Heart right ventricle (tissue), 16 donors: ENCODE measurements around the gene SLC6A12. TPM values are rescaled to one million over a fixed set of nuclear protein-coding genes. Genes with fewer than 3 reads are reported as not detected.

ENCODE experiments used
- ATAC-seq, 8 donors: fragments of 200-7000 bp; cut with Tn5 transposase; one replicate each; pipeline ENCODE4 v1.9.1; 2020; ENCODE audit warnings: mild to moderate bottlenecking in 8 of 8, moderate library complexity in 8 of 8, moderate number of reproducible peaks in 1 of 8
- DNase-seq, 2 donors: peaks; one replicate each; pipeline ENCODE4 v3.0.0-alpha.2; 2020
- H3K27ac ChIP-seq, 10 donors: fragments of 200-600 bp; sonication (generic) in 2 of 10; one replicate each; pipeline versions ENCODE4 v1.5.0 to v1.8.0; 2020 to 2022; ENCODE audit warnings: mild to moderate bottlenecking in 3 of 10
- H3K27me3 ChIP-seq, 7 donors: fragments of 200-600 bp; one replicate each; pipeline ENCODE4 v1.8.0; 2021 to 2022; ENCODE audit warnings: mild to moderate bottlenecking in 2 of 7
- H3K36me3 ChIP-seq, 9 donors: fragments of 200-600 bp; sonication (generic) in 1 of 9; one replicate each; pipeline versions ENCODE4 v1.5.0 to v1.8.0; 2020 to 2022; ENCODE audit warnings: mild to moderate bottlenecking in 2 of 9
- H3K4me1 ChIP-seq, 9 donors: fragments of 200-600 bp; sonication (generic) in 1 of 9; one replicate each; pipeline versions ENCODE4 v1.5.0 to v1.8.0; 2020 to 2022; ENCODE audit warnings: mild to moderate bottlenecking in 4 of 9
- H3K4me3 ChIP-seq, 10 donors: fragments of 200-600 bp; sonication (generic) in 2 of 10; one replicate each; pipeline versions ENCODE4 v1.5.0 to v1.8.0; 2020 to 2022; ENCODE audit warnings: mild to moderate bottlenecking in 7 of 10, moderate library complexity in 2 of 10
- H3K9me3 ChIP-seq, 11 donors: fragments of 200-600 bp in 10 of 11; sonication (generic) in 2 of 11; one replicate each; pipeline versions ENCODE4 v1.5.0 to v1.8.0; 2013 to 2022; ENCODE audit warnings: mild to moderate bottlenecking in 2 of 11, control low read depth in 1 of 11, moderate library complexity in 1 of 11
- WGBS, 2 donors: extraction: QIAGEN DNeasy Blood & Tissue Kit; methylation state at CpG; one replicate each; pipeline ENCODE4 v1.1.7; 2013; ENCODE audit warnings: inconsistent platforms in 1 of 2; 5-methylcytosine and 5-hydroxymethylcytosine counted together
- intact Hi-C, 10 donors: fragments of 100-400 bp; cut with DNase I; formaldehyde crosslinking; loops; one replicate each; pipeline versions ENCODE4 v1.11.1 to v1.14.2; 2022
- polyA plus RNA-seq, 2 donors: library from polyadenylated mRNA; stranded (reverse); fragments of 200-250 nt; gene quantifications; one replicate each; pipeline ENCODE4 v1.2.3, GENCODE V29; 2013
- total RNA-seq, 10 donors: library from RNA; stranded (reverse); fragmentation: NEBNext Ultra II Directional in 3 of 10; extraction: Animal tissue kit (Norgen Biotek cat#: 25700) in 3 of 10; gene quantifications; one replicate each; pipeline versions ENCODE4 v1.2.1 to v1.2.4, GENCODE V29; 2021 to 2023
- TF ChIP-seq, protein P1 (sequence below), 9 donors: fragments of 200-600 bp; sonication (generic) in 2 of 9; IDR thresholded peaks; one replicate each; pipeline versions ENCODE4 v1.5.0 to v1.8.0; 2021 to 2022; ENCODE audit warnings: antibody characterized with exemption in 9 of 9, mild to moderate bottlenecking in 5 of 9, moderate library complexity in 1 of 9
- donor health status: Arrhythmogenic right ventricular cardiomyopathy.
- donor health status: ischemic (EF 13 %, LVEDD 7.1; RV severe dilation, severe dysfunction).
- donor health status: healthy with polysubstance abuse.
- donor health status: DM: no; HTN: yes; CAD: no.
- donor health status: DM: no; HTN: no; CAD: no.
- donor health status: ischemic (EF 25% LVEDD 6.9; RV normal size, moderate dysfunction).
- donor health status: ischemic (EF 25% LVEDD 5.7; RV mildly dilated, moderate dysfunction).
- donor health status: healthy.
- donor health status: DM: yes; HTN: yes; CAD: no.
- donor health status: Ischemic cardiomyopathy.
- donor health status: ischemic (EF 35%, LVEDD 5.7; RV mildly dilated, moderate dysfunction).
- donor health status: nonischemic (EF 11% LVEDD 7.7; RV severe dilation, severe dysfunction).
- donor health status: DM: yes; HTN: yes; CAD: no.
- donor health status: PGD.
- donor health status: ischemic (EF 29% LVEDD 5.4; RV normal size, mild dysfunction).
- donor health status: nonischemic (EF 23%, LVEDD 6.1; RV moderate dilation, normal function).

The SLC6A12 gene
- total and polyA plus RNA-seq, 12 donors, result 0.14 to 1.4 (median 0.74) TPM

DNA sequence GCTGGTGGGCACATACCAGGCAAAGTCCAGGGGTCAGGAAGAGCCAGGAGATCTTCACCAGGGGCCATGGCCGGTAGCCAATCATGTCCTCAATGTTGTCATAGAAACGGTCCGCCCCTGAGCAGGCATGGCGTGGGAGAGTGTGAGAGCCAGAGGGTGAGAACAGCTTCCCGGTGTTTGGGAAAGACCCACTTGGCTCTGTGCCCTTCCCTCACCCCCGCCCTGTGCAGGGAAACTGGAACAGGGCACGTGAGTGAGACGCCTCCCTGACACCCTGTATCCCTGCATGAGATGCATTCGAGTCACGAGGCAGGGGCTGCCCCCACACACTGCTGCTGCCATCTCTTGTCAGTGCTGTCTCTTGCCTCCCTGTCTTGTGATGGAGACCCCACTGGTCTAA lies 20.7 kb downstream of the SLC6A12 start:
- ATAC-seq (no peak), DNase-seq (no peak)
- TF ChIP-seq, protein P1, sequence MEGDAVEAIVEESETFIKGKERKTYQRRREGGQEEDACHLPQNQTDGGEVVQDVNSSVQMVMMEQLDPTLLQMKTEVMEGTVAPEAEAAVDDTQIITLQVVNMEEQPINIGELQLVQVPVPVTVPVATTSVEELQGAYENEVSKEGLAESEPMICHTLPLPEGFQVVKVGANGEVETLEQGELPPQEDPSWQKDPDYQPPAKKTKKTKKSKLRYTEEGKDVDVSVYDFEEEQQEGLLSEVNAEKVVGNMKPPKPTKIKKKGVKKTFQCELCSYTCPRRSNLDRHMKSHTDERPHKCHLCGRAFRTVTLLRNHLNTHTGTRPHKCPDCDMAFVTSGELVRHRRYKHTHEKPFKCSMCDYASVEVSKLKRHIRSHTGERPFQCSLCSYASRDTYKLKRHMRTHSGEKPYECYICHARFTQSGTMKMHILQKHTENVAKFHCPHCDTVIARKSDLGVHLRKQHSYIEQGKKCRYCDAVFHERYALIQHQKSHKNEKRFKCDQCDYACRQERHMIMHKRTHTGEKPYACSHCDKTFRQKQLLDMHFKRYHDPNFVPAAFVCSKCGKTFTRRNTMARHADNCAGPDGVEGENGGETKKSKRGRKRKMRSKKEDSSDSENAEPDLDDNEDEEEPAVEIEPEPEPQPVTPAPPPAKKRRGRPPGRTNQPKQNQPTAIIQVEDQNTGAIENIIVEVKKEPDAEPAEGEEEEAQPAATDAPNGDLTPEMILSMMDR (IDR thresholded peaks at IDR 0.05), result no peak

GRCh38 chr12:191541-191940 lies 22.4 kb downstream of the SLC6A12 start:
- H3K9me3 ChIP-seq, result no peaks in the 10 kb centered on the region
- no peak for DNase-seq
- H3K36me3 ChIP-seq, result no peaks in the 10 kb centered on the region
- WGBS, 2 donors, result 76 to 87% methylated on average over 3 of the region's 3 CpGs
- H3K4me3 ChIP-seq, result no peak overlapping the region
- H3K27me3 ChIP-seq, result peaks cover 0 to 3% (median 0%) of the 10 kb centered on the region in 7 donors
- no peak for ATAC-seq
- TF ChIP-seq, protein P1 (IDR thresholded peaks at IDR 0.05), result no peak
- peaks cover 3 to 13% (median 10%) of the 10 kb centered on the region in 9 donors for H3K4me1 ChIP-seq
- intact Hi-C loops, result no loop called here
- H3K27ac ChIP-seq, result no peak overlapping the region

More for the DNA sequence above, 20.7 kb downstream of the SLC6A12 start:
- Histone ChIP-seq H3K27ac (no peak overlapping the region), H3K9me3 (no peaks in the 10 kb centered on the region), H3K27me3 (peaks cover 0 to 3% (median 0%) of the 10 kb centered on the region in 7 donors), H3K36me3 (no peaks in the 10 kb centered on the region), H3K4me3 (no peak overlapping the region), H3K4me1 (peaks cover 3 to 13% (median 10%) of the 10 kb centered on the region in 9 donors)
- WGBS, 2 donors, result 60 to 63% methylated on average over 10 of the region's 10 CpGs
- intact Hi-C loops, result no loop called here

DNA sequence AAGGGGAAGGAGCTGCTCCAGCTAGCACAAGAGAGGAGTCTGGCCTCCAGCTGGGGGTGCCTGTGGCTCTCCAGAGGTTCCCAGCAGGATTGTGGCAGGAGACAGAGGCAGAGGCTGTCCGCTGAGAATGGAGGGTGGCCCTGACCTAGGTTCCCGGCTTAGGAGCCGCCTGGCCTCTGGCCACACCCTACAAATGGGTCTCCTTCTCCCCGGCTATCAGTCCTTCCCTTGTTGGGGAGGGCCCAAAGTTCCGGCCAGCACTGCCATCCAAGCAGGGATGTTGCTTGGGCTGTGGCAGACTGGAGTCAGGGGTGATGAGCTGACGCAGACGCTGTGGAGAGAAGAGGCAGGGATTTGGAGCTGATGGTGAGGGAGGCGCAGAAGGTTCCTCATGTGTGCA lies 23.1 kb downstream of the SLC6A12 start:
- Histone ChIP-seq H3K9me3 (no peaks in the 10 kb centered on the region), H3K4me1 (peaks cover 3 to 13% (median 10%) of the 10 kb centered on the region in 9 donors), H3K4me3 (no peak overlapping the region), H3K27ac (no peak overlapping the region), H3K27me3 (no peaks in the 10 kb centered on the region), H3K36me3 (no peaks in the 10 kb centered on the region)
- WGBS, 2 donors, result 87 to 92% methylated on average over 8 of the region's 8 CpGs
- intact Hi-C loops, result no loop called here
- DNase-seq, result no peak
- no peak for ATAC-seq
- TF ChIP-seq, protein P1 (IDR thresholded peaks at IDR 0.05), result no peak

DNA sequence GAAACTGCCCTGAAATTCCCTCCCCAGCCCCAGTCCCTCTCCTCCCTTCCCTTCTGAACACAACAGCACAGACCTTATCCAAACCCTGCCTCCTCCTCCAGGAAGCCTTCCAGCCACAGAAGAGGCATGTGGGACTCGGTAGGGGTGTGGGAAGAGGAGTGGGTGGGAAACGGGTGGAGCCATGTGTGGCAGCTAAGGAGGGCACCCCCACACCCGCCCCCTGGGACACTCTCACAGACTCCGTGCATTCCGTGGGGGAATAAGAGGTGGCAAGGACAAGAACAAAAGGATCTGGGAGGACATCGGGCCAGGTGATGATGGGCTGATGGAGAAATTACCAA lies 24.4 kb downstream of the SLC6A12 start:
- H3K4me3 ChIP-seq, result no peak overlapping the region
- no peaks in the 10 kb centered on the region for H3K36me3 ChIP-seq
- peaks cover 3 to 18% (median 11%) of the 10 kb centered on the region in 9 donors for H3K4me1 ChIP-seq
- intact Hi-C loops, result no loop called here
- TF ChIP-seq, protein P1 (IDR thresholded peaks at IDR 0.05), result no peak
- H3K27me3 ChIP-seq, result no peaks in the 10 kb centered on the region
- ATAC-seq (no peak), DNase-seq (no peak)
- WGBS, 2 donors, result 69 to 70% methylated on average over 6 of the region's 6 CpGs
- H3K9me3 ChIP-seq, result no peaks in the 10 kb centered on the region
- peak overlapping the region in 1 of 10 donors; percentile 64 for H3K27ac ChIP-seq
